ENCODE results near the gene SLC6A8.

DNA sequence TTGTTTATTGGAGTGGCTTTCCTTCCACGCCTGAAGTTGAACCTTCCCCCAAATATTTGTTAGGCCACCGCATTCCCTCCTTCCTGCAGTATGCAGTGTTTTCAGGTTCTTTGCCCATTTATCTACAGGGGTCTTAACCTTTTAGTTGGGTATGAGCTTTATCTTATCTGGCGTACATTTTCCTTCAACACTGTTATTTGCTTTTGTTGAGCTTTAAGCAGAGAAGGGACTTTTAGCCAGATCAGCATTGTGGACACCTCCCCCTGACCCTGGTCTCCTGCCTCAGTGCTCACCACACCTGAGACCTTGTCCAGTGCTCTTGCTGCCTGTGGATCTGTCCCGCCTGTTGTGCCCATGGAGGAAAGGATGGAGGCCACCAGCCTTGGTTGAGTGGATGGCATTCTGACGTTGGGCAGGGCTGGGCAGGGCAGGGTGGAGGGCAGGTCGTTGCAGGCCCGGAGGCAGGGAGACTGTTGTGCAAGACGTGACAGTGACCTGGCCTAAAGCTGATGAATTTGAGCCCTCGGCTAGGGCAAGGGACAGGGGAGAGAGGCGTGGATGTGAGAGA lies 41.7 kb upstream of the SLC6A8 start:
- no peak for TF ChIP-seq HOXA7 (CRISPR knock-in tag; IDR thresholded peaks at IDR 0.05)
- TF ChIP-seq JUN (IDR thresholded peaks at IDR 0.05) = no peak

Measured in A549 (cell line).